Measurements from ENCODE around the gene YTHDF1.

GRCh38 chr20:63228806-63229205 is 12.9 kb upstream of the YTHDF1 start:
- no peak for TF ChIP-seq CTCF (IDR thresholded peaks at IDR 0.05)
- TF ChIP-seq EZH2 (IDR thresholded peaks at IDR 0.05; ENCODE audit: borderline replicate concordance, insufficient read depth, low read depth, low read length, poor library complexity, severe bottlenecking) = no peak
